AG04450 (cell line): ENCODE results near the gene NLRP6. TPM values are rescaled to one million over a fixed set of nuclear protein-coding genes. Genes with fewer than 3 reads are reported as not detected.

Source experiments
- CTCF ChIA-PET: fragments of 300-600, 350-600 bp; formaldehyde crosslinking; extraction: SDS; loops from one replicate; lab custom pipeline; 2022; ENCODE audit warnings: antibody characterized with exemption, inconsistent platforms; lab: Charles Lee
- POLR2A ChIA-PET: fragments of 350-600 bp; formaldehyde crosslinking; extraction: SDS; loops from one replicate; lab custom pipeline; 2021; ENCODE audit warnings: antibody characterized with exemption, inconsistent platforms; lab: Yijun Ruan, JAX
- DNase-seq: peaks from one replicate; pipeline ENCODE4 v3.0.0-alpha.2; 2011; ENCODE audit warnings: low read depth, low spot score
- H3K27ac ChIP-seq: one replicate; pipeline ENCODE4 v1.5.1; 2012; ENCODE audit warnings: low read depth, low read length, control low read depth
- H3K27me3 ChIP-seq: one replicate; pipeline ENCODE4 v1.6.0; 2012; ENCODE audit warnings: low read length; ENCODE audit not compliant: control insufficient read depth, insufficient read depth
- H3K4me3 ChIP-seq: 2 replicates; pipeline ENCODE4 v1.5.1; 2011; ENCODE audit warnings: mild to moderate bottlenecking, low read depth, low read length, control low read depth
- H3K9me3 ChIP-seq: 2 replicates; pipeline ENCODE4 v1.5.1; 2012; ENCODE audit warnings: low read length; ENCODE audit not compliant: control insufficient read depth, insufficient read depth
- CTCF ChIP-seq: IDR thresholded peaks from 2 replicates; pipeline ENCODE4 v1.5.1; 2011; ENCODE audit warnings: low read depth, low read length, control low read depth, inconsistent platforms
- polyA plus RNA-seq: library from polyadenylated mRNA; depleted of rRNA; stranded (reverse); fragments of >200 nt; gene quantifications from 2 replicates; pipeline ENCODE4 v1.2.3, GENCODE V29; 2011

The NLRP6 gene
- polyA plus RNA-seq, 1 experiment = not detected

- Histone ChIP-seq H3K27ac (no peak overlapping the region), H3K27me3 (peaks cover 11% of the 10 kb centered on the region), H3K9me3 (no peaks in the 10 kb centered on the region; the same call in 1 of the 2 replicates), H3K4me3 (no peak overlapping the region)
- DNase-seq = no peak
- no peak for TF ChIP-seq CTCF
- POLR2A ChIA-PET = no interaction called here
- CTCF ChIA-PET = no interaction called here
Measured at GRCh38 chr11:297051-297585, 18.9 kb downstream of the NLRP6 start.

DNA sequence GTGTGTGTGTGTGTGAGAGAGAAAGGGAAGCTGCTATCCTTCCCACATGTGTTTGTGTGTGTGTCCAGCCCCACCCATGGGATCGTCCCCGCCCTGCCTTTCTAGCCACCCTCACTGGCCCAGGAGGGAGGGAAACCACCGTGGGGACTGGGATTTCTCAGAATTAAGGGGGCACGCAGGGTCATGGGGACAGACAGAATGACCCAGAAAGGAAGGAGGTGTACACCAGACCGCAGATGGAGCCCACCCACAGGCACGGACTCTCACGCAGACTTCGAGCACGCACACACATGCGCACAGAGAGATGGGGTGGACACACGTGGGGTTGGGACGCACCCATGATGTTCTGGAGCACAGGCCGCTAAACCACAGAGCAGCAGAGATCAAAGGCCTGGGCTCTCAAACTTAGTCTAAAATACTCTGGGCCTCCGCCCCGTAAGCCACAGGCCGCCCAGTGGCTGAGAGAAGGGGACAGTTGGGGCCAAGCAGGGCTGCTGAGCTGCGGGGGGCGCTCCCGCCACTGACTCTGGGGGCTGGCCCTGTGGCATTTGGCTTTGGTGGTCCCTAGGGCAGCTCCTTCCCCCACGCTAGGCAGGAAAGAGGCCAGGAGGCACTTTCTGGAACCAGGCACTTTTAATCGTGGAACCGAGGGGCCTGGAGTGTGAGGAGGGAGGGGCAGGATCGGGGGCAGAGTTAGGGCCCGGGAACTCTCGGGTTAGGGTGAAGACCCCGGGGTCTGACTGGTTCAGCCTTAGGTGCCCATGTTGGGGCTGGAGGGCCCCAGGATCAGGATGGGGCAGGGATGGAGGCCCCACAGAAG, 19.6 kb downstream of the NLRP6 start:
- no peaks in the 10 kb centered on the region for H3K9me3 ChIP-seq
- DNase-seq = no peak
- no peak overlapping the region for H3K4me3 ChIP-seq
- ChIA-PET CTCF (no interaction called here), POLR2A (no interaction called here)
- peaks cover 11% of the 10 kb centered on the region for H3K27me3 ChIP-seq
- TF ChIP-seq CTCF = no peak
- no peak overlapping the region for H3K27ac ChIP-seq

GRCh38 chr11:298406-299065, 20.3 kb downstream of the NLRP6 start:
- Histone ChIP-seq H3K4me3 (no peak overlapping the region), H3K9me3 (0 out of 2 replicates have a peak, but pooled peaks cover under 1% of the 10 kb centered on the region), H3K27me3 (peaks cover 11% of the 10 kb centered on the region), H3K27ac (no peak overlapping the region)
- POLR2A ChIA-PET = no interaction called here
- CTCF ChIA-PET = interaction anchor here (0.7 kb wide), 1 partner anchor 14 kb away, joined by 5 read pairs; no protein-coding TSS in a partner anchor
- DNase-seq = no peak
- TF ChIP-seq CTCF = no peak

DNA sequence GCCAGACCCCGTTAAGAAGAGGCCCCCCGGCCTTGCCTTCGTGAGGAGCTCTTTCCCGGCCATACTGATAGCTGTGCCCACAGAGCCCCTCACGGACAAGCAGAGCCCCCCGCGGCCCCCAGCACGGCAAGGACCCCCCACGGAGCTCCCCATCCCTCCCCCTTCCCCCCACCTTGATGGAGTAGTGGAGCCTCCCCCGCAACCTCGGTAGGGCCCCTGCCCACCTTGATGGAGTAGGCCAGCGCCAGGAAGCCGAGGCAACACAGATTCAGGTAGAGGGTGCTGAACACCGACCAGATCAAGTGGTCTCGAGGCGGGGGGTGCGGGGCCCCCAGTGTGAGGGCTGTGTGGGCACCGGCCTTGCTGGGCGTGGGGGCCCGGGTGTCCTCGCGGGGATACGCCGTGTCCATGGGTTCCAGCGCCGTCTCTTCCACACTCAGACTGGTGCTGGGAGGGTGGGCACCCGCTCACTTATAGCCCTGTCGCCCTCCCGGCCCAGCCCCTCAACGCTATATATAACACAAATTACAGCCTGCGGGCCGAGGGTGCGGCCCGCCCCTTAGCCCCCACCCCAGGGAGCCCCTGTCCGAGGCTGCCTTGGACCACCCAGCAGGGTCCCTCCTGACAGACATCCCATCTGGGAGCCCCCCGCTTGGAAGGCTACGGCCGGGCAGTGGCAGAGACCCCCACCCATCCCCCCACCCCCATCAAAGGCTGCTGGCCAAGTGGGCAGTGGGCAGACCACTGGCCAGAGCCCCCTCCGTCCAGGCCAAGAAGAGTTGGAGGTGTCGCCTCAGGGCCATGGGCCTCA, 21.1 kb downstream of the NLRP6 start, which contains the start of gene IFITM5:
Gene IFITM5, minus strand, starts transcription at position 446 of the 811 bp plus-strand sequence. Its CDS starts 36 bp downstream, at position 410.
- peaks cover 11% of the 10 kb centered on the region for H3K27me3 ChIP-seq
- ChIA-PET POLR2A (interaction anchor here (0.5 to 0.6 kb wide), 2 partner anchors 56 to 57 kb away, joined by 3 to 7 read pairs; no protein-coding TSS in a partner anchor), CTCF (interaction anchor here (0.6 to 0.7 kb wide), 2 partner anchors 13 to 42 kb away, joined by 3 to 5 read pairs; no protein-coding TSS in a partner anchor)
- no peak within 1 kb of the TSS for H3K4me3 ChIP-seq
- no peak within 1 kb of the TSS for H3K27ac ChIP-seq
- peaks cover 6% of the 10 kb centered on the region; the same call in 1 of the 2 replicates for H3K9me3 ChIP-seq
- no peak for DNase-seq
- no peak for TF ChIP-seq CTCF
